Smooth muscle cell of the brain vasculature (primary cell): ENCODE results near the gene BRF1.

Experiments
- DNase-seq: peaks from one replicate; pipeline ENCODE4 v3.0.0-alpha.2; 2012; ENCODE audit warnings: low read depth, low spot score

BRF1 gene

GRCh38 chr14:105173901-105174894, 126.6 kb downstream of the BRF1 start:
- no peak for DNase-seq

GRCh38 chr14:105173145-105173544, 127.7 kb downstream of the BRF1 start:
- no peak for DNase-seq

- DNase-seq = no peak
Observed at GRCh38 chr14:105172476-105172875, 128.3 kb downstream of the BRF1 start.

- no peak for DNase-seq
Observed at GRCh38 chr14:105171004-105171673, 129.7 kb downstream of the BRF1 start.

- DNase-seq = no peak
Observed at GRCh38 chr14:105169776-105170655, 130.8 kb downstream of the BRF1 start.

- DNase-seq = no peak
Observed at GRCh38 chr14:105168979-105169507, 131.8 kb downstream of the BRF1 start.

GRCh38 chr14:105168496-105168978, 132.3 kb downstream of the BRF1 start, which contains the start of gene JAG2:
TSS of gene JAG2 (minus strand) at chr14:105168776. CDS start at chr14:105168420, 356 bp downstream.
- no peak for DNase-seq

GRCh38 chr14:105168093-105168420, 132.7 kb downstream of the BRF1 start:
- no peak for DNase-seq

- no peak for DNase-seq
Observed at GRCh38 chr14:105167303-105168092, 133.3 kb downstream of the BRF1 start.

GRCh38 chr14:105166571-105167302, 134.1 kb downstream of the BRF1 start:
- no peak for DNase-seq

- no peak for DNase-seq
Observed at GRCh38 chr14:105165761-105166485, 134.9 kb downstream of the BRF1 start.

GRCh38 chr14:105165134-105165704, 135.6 kb downstream of the BRF1 start:
- no peak for DNase-seq

- no peak for DNase-seq
Observed at GRCh38 chr14:105163040-105163742, 137.6 kb downstream of the BRF1 start.

GRCh38 chr14:105162669-105162979, 138.2 kb downstream of the BRF1 start:
- DNase-seq = no peak

GRCh38 chr14:105161964-105162668, 138.7 kb downstream of the BRF1 start:
- no peak for DNase-seq

- no peak for DNase-seq
Observed at GRCh38 chr14:105161309-105161708, 139.5 kb downstream of the BRF1 start.

- no peak for DNase-seq
Observed at GRCh38 chr14:105160776-105161175, 140.0 kb downstream of the BRF1 start.

- DNase-seq = no peak
Observed at GRCh38 chr14:105159344-105159743, 141.5 kb downstream of the BRF1 start.
